Hepatocyte (in vitro differentiated cells): ENCODE results near the gene CRLF1. TPM values are rescaled to one million over a fixed set of nuclear protein-coding genes. Genes with fewer than 3 reads are reported as not detected.
A peak's percentile ranks its signal among the peaks of the same experiment; 100 is the strongest.

ENCODE experiments used
- DNase-seq: peaks from one replicate; pipeline ENCODE4 v3.0.0-alpha.2; 2016; ENCODE audit warnings: low spot score
- H2AFZ ChIP-seq: fragments of 200-600 bp; sonication (generic); 2 replicates; pipeline ENCODE4 v1.6.0; 2016; ENCODE audit warnings: antibody characterized with exemption, mild to moderate bottlenecking
- H3K27ac ChIP-seq: fragments of 200-600 bp; sonication (generic); 2 replicates; pipeline ENCODE4 v1.5.1; 2016; ENCODE audit warnings: mild to moderate bottlenecking
- H3K27me3 ChIP-seq: fragments of 200-600 bp; sonication (generic); 2 replicates; pipeline ENCODE4 v1.6.1; 2016
- H3K36me3 ChIP-seq: fragments of 200-600 bp; sonication (generic); replicated peaks from 2 replicates; pipeline ENCODE4 v1.5.1; 2016; ENCODE audit warnings: low read depth; ENCODE audit not compliant: insufficient read depth
- H3K4me1 ChIP-seq: fragments of 200-600 bp; sonication (generic); 2 replicates; pipeline ENCODE4 v1.5.1; 2016; ENCODE audit warnings: mild to moderate bottlenecking, moderate library complexity; ENCODE audit not compliant: insufficient read depth
- H3K4me2 ChIP-seq: fragments of 200-600 bp; sonication (generic); 2 replicates; pipeline ENCODE4 v1.6.0; 2016
- H3K4me3 ChIP-seq: fragments of 200-600 bp; sonication (generic); 2 replicates; pipeline ENCODE4 v1.5.1; 2016; ENCODE audit warnings: mild to moderate bottlenecking
- H3K79me2 ChIP-seq: fragments of 200-600 bp; sonication (generic); 2 replicates; pipeline ENCODE4 v1.6.0; 2017; ENCODE audit warnings: mild to moderate bottlenecking
- H3K9me2 ChIP-seq: fragments of 200-600 bp; sonication (generic); replicated peaks from 2 replicates; pipeline ENCODE4 v1.6.0; 2017; ENCODE audit warnings: mild to moderate bottlenecking; ENCODE audit not compliant: insufficient read depth
- H3K9me3 ChIP-seq: fragments of 200-600 bp; sonication (generic); 2 replicates; pipeline ENCODE4 v1.5.1; 2016; ENCODE audit warnings: low read depth, mild to moderate bottlenecking
- H4K20me1 ChIP-seq: fragments of 200-600 bp; sonication (generic); 2 replicates; pipeline ENCODE4 v1.6.0; 2016; ENCODE audit warnings: mild to moderate bottlenecking; ENCODE audit not compliant: insufficient read depth, poor library complexity, severe bottlenecking
- CTCF ChIP-seq: fragments of 200-600 bp; sonication (generic); IDR thresholded peaks from 2 replicates; pipeline ENCODE4 v1.5.1; 2016; ENCODE audit warnings: antibody characterized with exemption, mild to moderate bottlenecking; ENCODE audit not compliant: poor library complexity
- EZH2 ChIP-seq: fragments of 200-600 bp; sonication (generic); IDR thresholded peaks from 2 replicates; pipeline ENCODE4 v1.6.1; 2016; ENCODE audit warnings: antibody characterized with exemption, mild to moderate bottlenecking, borderline replicate concordance
- EZH2phosphoT487 ChIP-seq: fragments of 200-600 bp; sonication (generic); IDR thresholded peaks from one replicate; pipeline ENCODE4 v1.6.1; 2018; ENCODE audit warnings: antibody characterized with exemption, mild to moderate bottlenecking, low read depth, moderate library complexity; ENCODE audit not compliant: unreplicated experiment, severe bottlenecking
- WGBS: methylation state at CpG from one replicate; pipeline ENCODE4 v1.1.6; 2016; ENCODE audit warnings: low lambda C conversion rate; ENCODE audit errors: missing lambda C conversion rate; 5-methylcytosine and 5-hydroxymethylcytosine counted together
- polyA plus RNA-seq: library from polyadenylated mRNA; unstranded; fragments of >200 nt; fragmentation: Nextera tagmentation; extraction: Ambion mirVana; gene quantifications from 2 replicates; pipeline ENCODE4 v1.2.1, GENCODE V29; 2016
- total RNA-seq: library from RNA; depleted of rRNA; stranded (reverse); fragments of >200 nt; gene quantifications from 2 replicates; pipeline ENCODE4 v1.2.3, GENCODE V29; 2014

The CRLF1 gene
- total and polyA plus RNA-seq, 2 experiments from 2014 or later = 13.9 to 42.2 TPM

GRCh38 chr19:18636969-18637629 lies 30.5 kb upstream of the CRLF1 start, which contains the start of gene KLHL26:
Gene KLHL26 (plus strand): TSS chr19:18637028. CDS start chr19:18637055, 27 bp downstream.
- Histone ChIP-seq H3K36me3 (no peaks in the 10 kb centered on the region), H3K9me2 (no peaks in the 10 kb centered on the region), H3K9me3 (no peaks in the 10 kb centered on the region), H3K27ac (peak within 1 kb of the TSS; percentile 52), H3K79me2 (peaks cover 31% of the 10 kb centered on the region), H3K4me1 (no peaks in the 10 kb centered on the region), H3K27me3 (no peaks in the 10 kb centered on the region), H4K20me1 (no peaks in the 10 kb centered on the region), H2AFZ (peak within 1 kb of the TSS; percentile 57), H3K4me3 (peak within 1 kb of the TSS; percentile 62), H3K4me2 (peak within 1 kb of the TSS; percentile 94)
- no peak for TF ChIP-seq EZH2
- 4% methylated on average over 37 of the region's 47 CpGs for WGBS
- no peak for DNase-seq

GRCh38 chr19:18636183-18636968 lies 29.8 kb upstream of the CRLF1 start:
- no peaks in the 10 kb centered on the region for H4K20me1 ChIP-seq
- TF ChIP-seq EZH2phosphoT487 (no peak), CTCF (no peak), EZH2 (no peak)
- H3K4me3 ChIP-seq = no peak overlapping the region
- H3K36me3 ChIP-seq = no peaks in the 10 kb centered on the region
- no peaks in the 10 kb centered on the region for H3K4me1 ChIP-seq
- no peaks in the 10 kb centered on the region for H3K9me2 ChIP-seq
- H3K27me3 ChIP-seq = no peaks in the 10 kb centered on the region
- H3K27ac ChIP-seq = peak overlapping the region; percentile 13
- DNase-seq = peak; percentile 99
- no peaks in the 10 kb centered on the region for H3K9me3 ChIP-seq
- peak overlapping the region; percentile 34 for H2AFZ ChIP-seq
- H3K79me2 ChIP-seq = peaks cover 28% of the 10 kb centered on the region
- WGBS = 6% methylated on average over 19 of the region's 44 CpGs
- peak overlapping the region; percentile 94 for H3K4me2 ChIP-seq

GRCh38 chr19:18635831-18636182 lies 29.2 kb upstream of the CRLF1 start:
- H3K9me2 ChIP-seq = no peaks in the 10 kb centered on the region
- 7% methylated on average over 4 of the region's 6 CpGs for WGBS
- H3K27ac ChIP-seq = no peak overlapping the region
- no peak for DNase-seq
- H3K4me3 ChIP-seq = no peak overlapping the region
- no peaks in the 10 kb centered on the region for H3K27me3 ChIP-seq
- no peak overlapping the region for H2AFZ ChIP-seq
- H3K79me2 ChIP-seq = peaks cover 24% of the 10 kb centered on the region
- H3K4me2 ChIP-seq = peak overlapping the region; percentile 94
- no peak for TF ChIP-seq EZH2phosphoT487
- TF ChIP-seq CTCF = no peak
- no peak for TF ChIP-seq EZH2
- H3K36me3 ChIP-seq = no peaks in the 10 kb centered on the region
- H4K20me1 ChIP-seq = no peaks in the 10 kb centered on the region
- no peaks in the 10 kb centered on the region for H3K9me3 ChIP-seq
- H3K4me1 ChIP-seq = no peaks in the 10 kb centered on the region

GRCh38 chr19:18634612-18635297 lies 28.2 kb upstream of the CRLF1 start:
- Histone ChIP-seq H3K27ac (no peak overlapping the region), H3K4me2 (no peak overlapping the region)

More at GRCh38 chr19:18634612-18635297, 28.2 kb upstream of the CRLF1 start:
- Histone ChIP-seq H3K4me3 (no peak overlapping the region), H3K9me3 (no peaks in the 10 kb centered on the region), H3K36me3 (no peaks in the 10 kb centered on the region), H3K4me1 (no peaks in the 10 kb centered on the region), H2AFZ (no peak overlapping the region), H3K79me2 (peaks cover 21% of the 10 kb centered on the region), H4K20me1 (no peaks in the 10 kb centered on the region), H3K9me2 (no peaks in the 10 kb centered on the region), H3K27me3 (no peaks in the 10 kb centered on the region)
- no peak for DNase-seq
- no peak for TF ChIP-seq CTCF
- no peak for TF ChIP-seq EZH2phosphoT487
- TF ChIP-seq EZH2 = no peak
- 56% methylated on average over 12 of the region's 12 CpGs for WGBS
